ENCODE measurements around the gene NEK2.

- TF ChIP-seq EZH2 (IDR thresholded peaks at IDR 0.05; ENCODE audit: low read length, unreplicated experiment) (no peak), CTCF (conservative IDR thresholded peaks at IDR 0.05; ENCODE audit: low read depth, low read length) (no peak), EZH2phosphoT487 (IDR thresholded peaks at IDR 0.05; ENCODE audit: borderline replicate concordance, low read length) (no peak)
Measured at GRCh38 chr1:211708926-211709325, 33.5 kb upstream of the NEK2 start.

All from PC-3 (cell line).